H1 (cell line): Measurements from ENCODE around the gene NUP88. TPM values are rescaled to one million over a fixed set of nuclear protein-coding genes. Genes with fewer than 3 reads are reported as not detected.

Experiments
- CTCF ChIA-PET: fragments of 300-600 bp; sonication (Branson Sonifier 250); formaldehyde crosslinking; loops from one replicate; lab custom pipeline; 2021; ENCODE audit not compliant: partially characterized antibody; lab: Charles Lee
- POLR2A ChIA-PET: fragments of 300-600 bp; sonication (Branson Sonifier 250); formaldehyde crosslinking; loops from one replicate; lab custom pipeline; 2021; ENCODE audit warnings: inconsistent platforms; ENCODE audit not compliant: partially characterized antibody; lab: Charles Lee
- DNase-seq, 2 experiments: peaks; one replicate each; pipeline versions ENCODE4 v3.0.0 to v3.0.0-alpha.2; 2010 to 2022; ENCODE audit warnings: low spot score in 2 of 2, low read depth in 1 of 2, mixed read lengths in 1 of 2
- FAIRE-seq: peaks from 2 replicates; lab custom pipeline; 2011; peaks lifted over from hg19 to GRCh38; lab: Jason Lieb, UNC
- H2AFZ ChIP-seq: 2 replicates; pipeline ENCODE4 v1.8.1; 2012; ENCODE audit warnings: low read length, inconsistent platforms
- H2AK5ac ChIP-seq: 2 replicates; pipeline ENCODE4 v1.6.1; 2013; ENCODE audit warnings: low read depth, low read length
- H2BK120ac ChIP-seq: replicated peaks from 2 replicates; pipeline ENCODE3; 2013; ENCODE audit warnings: low read depth, low read length, inconsistent platforms
- H2BK12ac ChIP-seq: 2 replicates; pipeline ENCODE4 v1.6.1; 2013; ENCODE audit warnings: low read depth, low read length
- H2BK15ac ChIP-seq: 2 replicates; pipeline ENCODE4 v1.6.1; 2013; ENCODE audit warnings: low read length
- H2BK20ac ChIP-seq: 2 replicates; pipeline ENCODE4 v1.6.1; 2013; ENCODE audit warnings: low read length
- H2BK5ac ChIP-seq: 2 replicates; pipeline ENCODE4 v1.6.1; 2013; ENCODE audit warnings: low read depth, low read length
- H3K14ac ChIP-seq: 2 replicates; pipeline ENCODE4 v1.6.1; 2013; ENCODE audit warnings: inconsistent platforms; ENCODE audit not compliant: insufficient read length
- H3K18ac ChIP-seq: 2 replicates; pipeline ENCODE4 v1.6.1; 2013; ENCODE audit warnings: low read length; ENCODE audit errors: extremely low read depth
- H3K23ac ChIP-seq: 2 replicates; pipeline ENCODE4 v1.6.1; 2013; ENCODE audit warnings: inconsistent platforms; ENCODE audit not compliant: insufficient read length
- H3K23me2 ChIP-seq: 2 replicates; pipeline ENCODE4 v1.6.1; 2013; ENCODE audit warnings: low read depth, low read length
- H3K27ac ChIP-seq: 2 replicates; pipeline ENCODE4 v1.6.1; 2011; ENCODE audit warnings: low read depth, low read length, inconsistent platforms
- H3K27me3 ChIP-seq, 4 experiments: replicated peaks in 1 of 4; 1 replicate in 1 of 4; 2 replicates in 3 of 4; pipeline versions ENCODE4 v1.6.1 to v1.8.1; 2011 to 2013; ENCODE audit warnings: low read length in 3 of 4, mild to moderate bottlenecking in 3 of 4, inconsistent platforms in 2 of 4, mixed read lengths in 2 of 4, moderate library complexity in 1 of 4; ENCODE audit not compliant: control insufficient read depth in 3 of 4, insufficient read depth in 3 of 4; ENCODE audit errors: extremely low read depth in 1 of 4
- H3K36me3 ChIP-seq, 4 experiments: 2 replicates each; pipeline versions ENCODE4 v1.6.1 to v1.8.1; 2011 to 2013; ENCODE audit warnings: mild to moderate bottlenecking in 4 of 4, low read length in 3 of 4, moderate library complexity in 2 of 4, control low read depth in 1 of 4, inconsistent platforms in 1 of 4; ENCODE audit not compliant: insufficient read depth in 4 of 4, control insufficient read depth in 2 of 4
- H3K4ac ChIP-seq: replicated peaks from 2 replicates; pipeline ENCODE3; 2013; ENCODE audit warnings: low read length, low read depth, mixed read lengths, inconsistent platforms; ENCODE audit not compliant: insufficient read length
- H3K4me1 ChIP-seq, 4 experiments: replicated peaks in 1 of 4; 1 replicate in 1 of 4; 2 replicates in 3 of 4; pipeline versions ENCODE4 v1.6.1 to v1.8.1; 2011 to 2013; ENCODE audit warnings: low read length in 3 of 4, inconsistent platforms in 2 of 4, mixed read lengths in 1 of 4; ENCODE audit not compliant: insufficient read depth in 4 of 4, control insufficient read depth in 3 of 4
- H3K4me2 ChIP-seq, 2 experiments: 2 replicates each; pipeline versions ENCODE4 v1.6.1 to v1.8.1; 2011 to 2013; ENCODE audit warnings: low read depth in 2 of 2, low read length in 2 of 2, control low read depth in 1 of 2, inconsistent platforms in 1 of 2, mild to moderate bottlenecking in 1 of 2; ENCODE audit not compliant: insufficient read depth in 1 of 2
- H3K4me3 ChIP-seq, 4 experiments: fragments of 200-600, 300-600 bp in 1 of 4; sonication (generic), shearing (Covaris generic), sonication (Bioruptor Twin) in 1 of 4; 2 replicates each; pipeline versions ENCODE4 v1.5.1 to v1.8.1; 2011 to 2016; ENCODE audit warnings: low read length in 4 of 4, low read depth in 3 of 4, control low read depth in 2 of 4, inconsistent platforms in 2 of 4, mild to moderate bottlenecking in 2 of 4, mixed read lengths in 1 of 4, moderate library complexity in 1 of 4; ENCODE audit not compliant: insufficient read depth in 2 of 4; ENCODE audit errors: extremely low read depth in 1 of 4
- H3K56ac ChIP-seq: replicated peaks from 2 replicates; pipeline ENCODE3; 2013; ENCODE audit warnings: low read depth, mild to moderate bottlenecking, mixed read lengths, low read length, inconsistent platforms; ENCODE audit not compliant: insufficient read length
- H3K79me1 ChIP-seq: 2 replicates; pipeline ENCODE4 v1.6.1; 2013; ENCODE audit warnings: low read depth, low read length, control low read depth
- H3K79me2 ChIP-seq, 2 experiments: 2 replicates each; pipeline versions ENCODE4 v1.6.1 to v1.8.1; 2012 to 2013; ENCODE audit warnings: low read length in 2 of 2, mild to moderate bottlenecking in 2 of 2, inconsistent platforms in 1 of 2; ENCODE audit not compliant: insufficient read depth in 2 of 2, control insufficient read depth in 1 of 2
- H3K9ac ChIP-seq, 4 experiments: replicated peaks in 1 of 4; 1 replicate in 1 of 4; 2 replicates in 3 of 4; pipeline versions ENCODE4 v1.6.1 to v1.8.1; 2011 to 2013; ENCODE audit warnings: low read depth in 3 of 4, low read length in 3 of 4, control low read depth in 2 of 4, mild to moderate bottlenecking in 2 of 4, moderate library complexity in 2 of 4, inconsistent platforms in 1 of 4; ENCODE audit errors: extremely low read depth in 1 of 4
- H3K9me3 ChIP-seq, 2 experiments: 2 replicates each; pipeline versions ENCODE4 v1.6.1 to v1.8.1; 2012 to 2013; ENCODE audit warnings: mild to moderate bottlenecking in 2 of 2, moderate library complexity in 2 of 2, control low read depth in 1 of 2, inconsistent platforms in 1 of 2, low read depth in 1 of 2, low read length in 1 of 2, mixed read lengths in 1 of 2; ENCODE audit not compliant: insufficient read depth in 2 of 2
- H4K20me1 ChIP-seq, 2 experiments: replicated peaks in 1 of 2; 2 replicates each; pipeline versions ENCODE3 to v1.8.1; 2011 to 2013; ENCODE audit warnings: inconsistent platforms in 2 of 2, low read length in 2 of 2, mild to moderate bottlenecking in 1 of 2; ENCODE audit not compliant: insufficient read depth in 2 of 2, control insufficient read depth in 1 of 2
- H4K5ac ChIP-seq: 2 replicates; pipeline ENCODE4 v1.6.1; 2013; ENCODE audit warnings: low read length, low read depth, mixed read lengths, inconsistent platforms; ENCODE audit not compliant: insufficient read length
- H4K8ac ChIP-seq: 2 replicates; pipeline ENCODE4 v1.8.0; 2013; ENCODE audit warnings: mild to moderate bottlenecking, moderate library complexity, low read length, inconsistent platforms; ENCODE audit not compliant: insufficient read depth; ENCODE audit errors: extremely low read depth
- H4K91ac ChIP-seq: replicated peaks from 2 replicates; pipeline ENCODE3; 2013; ENCODE audit warnings: low read length, mixed read lengths, inconsistent platforms; ENCODE audit not compliant: insufficient read length
- E2F6 ChIP-seq: IDR thresholded peaks from 2 replicates; pipeline ENCODE4 v1.6.1; 2012; ENCODE audit warnings: inconsistent platforms
- KDM5A ChIP-seq: fragments of 200-600 bp; IDR thresholded peaks from 2 replicates; pipeline ENCODE4 v1.7.1; 2012; ENCODE audit warnings: mild to moderate bottlenecking, low read length, inconsistent platforms, mixed read lengths
- PHF8 ChIP-seq: fragments of 200-600 bp; sonication (generic); conservative IDR thresholded peaks from 2 replicates; pipeline ENCODE4 v1.7.1; 2012; ENCODE audit warnings: low read depth, mild to moderate bottlenecking, inconsistent platforms, low read length, moderate library complexity
- POLR2AphosphoS5 ChIP-seq: IDR thresholded peaks from 2 replicates; pipeline ENCODE4 v1.6.1; 2011; ENCODE audit warnings: low read depth, low read length
- SIRT6 ChIP-seq: IDR thresholded peaks from one replicate; pipeline ENCODE4 v1.7.1; 2012; ENCODE audit warnings: low read length, inconsistent platforms
- SP1 ChIP-seq: IDR thresholded peaks from 2 replicates; pipeline ENCODE4 v1.6.1; 2011; ENCODE audit warnings: low read depth, low read length
- USF2 ChIP-seq: IDR thresholded peaks from 2 replicates; pipeline ENCODE4 v1.6.1; 2011; ENCODE audit warnings: low read length, improper control_type of control experiment
- WGBS, 2 experiments: shearing (Covaris generic) in 1 of 2; methylation state at CpG; one replicate each; pipeline versions ENCODE4 v1.1.6 to v1.1.7; 2013 to 2015; ENCODE audit warnings: low lambda C conversion rate in 2 of 2, mixed read lengths in 2 of 2, inconsistent platforms in 1 of 2, low coverage in 1 of 2, missing lambda C conversion rate in 1 of 2; ENCODE audit not compliant: insufficient replicate concordance in 2 of 2, insufficient coverage in 1 of 2, insufficient read length in 1 of 2; ENCODE audit errors: extremely low coverage in 1 of 2, missing lambda C conversion rate in 1 of 2; 5-methylcytosine and 5-hydroxymethylcytosine counted together
- long read RNA-seq, 2 experiments: library from RNA in 1 of 2; library from capped mRNA in 1 of 2; stranded (forward); transcript quantifications; one replicate each; pipeline ENCODE4 v2.0.0, GENCODE V29; 2021; ENCODE audit warnings: inconsistent platforms in 1 of 2
- polyA minus RNA-seq, 3 experiments: library from RNA; depleted of rRNA, polyadenylated mRNA; stranded (reverse); fragments of >200 nt; gene quantifications; 1 replicate in 2 of 3; 2 replicates in 1 of 3; pipeline ENCODE4 v1.2.3, GENCODE V29; 2011
- polyA plus RNA-seq, 7 experiments: library from polyadenylated mRNA; depleted of rRNA in 3 of 7; stranded (reverse) in 5 of 7; unstranded in 2 of 7; fragments of >200 nt in 5 of 7; fragments of 200-250 nt in 2 of 7; gene quantifications; 1 replicate in 5 of 7; 2 replicates in 1 of 7; 4 replicates in 1 of 7; pipeline versions ENCODE4 v1.2.1 to v1.2.3, GENCODE V29; 2011 to 2013; ENCODE audit warnings: missing spikeins in 2 of 7, mixed read lengths in 2 of 7
- total RNA-seq: library from RNA; stranded (reverse); fragmentation: NEBNext Ultra II Directional; extraction: Animal tissue kit (Norgen Biotek cat#: 25700); gene quantifications from 2 replicates; pipeline ENCODE4 v1.2.1, GENCODE V29; 2021

The NUP88 gene
- total RNA-seq, result 102 and 105 TPM in 2 replicates
- polyA plus RNA-seq (2011; rRNA removed), result 69.0 and 77.4 TPM in 2 replicates
- 102 TPM for polyA plus RNA-seq (2011; cell fraction: cytosol; rRNA removed)
- 57.2 TPM for polyA plus RNA-seq (2011; cell fraction: nucleus; rRNA removed)
- 97.9 to 138 TPM (median 113 TPM) in 4 replicates for polyA plus RNA-seq (2012, experiment 1 of 2)
- polyA plus RNA-seq (2012, experiment 2 of 2), result 8.1 TPM
- polyA plus RNA-seq (2013, experiment 1 of 2), result 83.9 TPM
- polyA plus RNA-seq (2013, experiment 2 of 2), result 95.2 TPM
- polyA minus RNA-seq (2011; rRNA and poly(A)+ RNA removed), result 164 and 193 TPM in 2 replicates
- polyA minus RNA-seq (2011; cell fraction: cytosol; rRNA and poly(A)+ RNA removed), result 82.6 TPM
- polyA minus RNA-seq (2011; cell fraction: nucleus; rRNA and poly(A)+ RNA removed), result 125 TPM
- long read RNA-seq, experiment 1, transcript NUP88-207 (17 exons, 2,916 nt), result major isoform, 20 of 63 reads
- long read RNA-seq, experiment 1, partial matches to known transcripts, result 18 of 63 reads
- long read RNA-seq, experiment 1, other reads (novel, unspliced or antisense), result 23 of 63 reads
- long read RNA-seq, experiment 2, transcript NUP88-207 (17 exons, 2,916 nt), result major isoform, 20 of 42 reads
- long read RNA-seq, experiment 2, partial matches to known transcripts, result 11 of 42 reads
- long read RNA-seq, experiment 2, other reads (novel, unspliced or antisense), result 8 of 42 reads

- H3K23ac ChIP-seq, result no peak within 1 kb of the TSS
- H2BK12ac ChIP-seq, result peak within 1 kb of the TSS; percentile 98
- peak within 1 kb of the TSS; percentile 97; the same call in 1 of the 2 replicates for H3K18ac ChIP-seq
- no peaks in the 10 kb centered on the region for H3K27me3 ChIP-seq
- H3K56ac ChIP-seq, result peak within 1 kb of the TSS; percentile 83
- WGBS, 2 experiments, result 1% methylated on average over 48 of the region's 49 CpGs; no CpG with 5 or more reads in 1 of the 2 experiments
- peak within 1 kb of the TSS; percentile 95 for H3K27ac ChIP-seq
- H2AFZ ChIP-seq, result peak within 1 kb of the TSS; percentile 100
- H4K5ac ChIP-seq, result peak within 1 kb of the TSS; percentile 84
- no peak within 1 kb of the TSS; the same call in 1 of the 2 replicates for H2BK15ac ChIP-seq
- peak; percentile 70 for FAIRE-seq
- H2BK120ac ChIP-seq, result peak within 1 kb of the TSS; percentile 58
- ChIA-PET POLR2A (interaction anchor here (0.7 to 11.3 kb wide), 21 partner anchors 8 to 84 kb away, joined by 3 to 225 read pairs (median 5); partner anchors contain the start of genes C1QBP, DERL2, DHX33 and MIS12), CTCF (interaction anchor here (1.8 kb wide), 1 partner anchor 12 kb away, joined by 7 read pairs; no protein-coding TSS in a partner anchor)
- H4K91ac ChIP-seq, result peak within 1 kb of the TSS; percentile 96
- peak within 1 kb of the TSS; percentile 27 for H3K4ac ChIP-seq
- no peak within 1 kb of the TSS for H2BK20ac ChIP-seq
- peaks cover 0 to 4% (median 2%) of the 10 kb centered on the region in 4 experiments; a peak in 3 of 7 replicates for H3K4me1 ChIP-seq
- H3K36me3 ChIP-seq, result peaks cover 17 to 59% (median 31%) of the 10 kb centered on the region in 4 experiments
- H2BK5ac ChIP-seq, result peak within 1 kb of the TSS; percentile 96
- peaks cover 9% of the 10 kb centered on the region; the same call in 1 of the 2 replicates for H3K79me1 ChIP-seq
- H4K8ac ChIP-seq, result peak within 1 kb of the TSS; percentile 99; the same call in 1 of the 2 replicates
- peak; percentile 91 to 93 for DNase-seq
- H2AK5ac ChIP-seq, result no peak within 1 kb of the TSS; the same call in 1 of the 2 replicates
- H3K9ac ChIP-seq, result peak within 1 kb of the TSS; percentile 92 to 99 (median 98)
- peak within 1 kb of the TSS; percentile 67 to 99 (median 97) for H3K4me3 ChIP-seq
- no peak within 1 kb of the TSS for H3K14ac ChIP-seq
- H3K4me2 ChIP-seq, result peak within 1 kb of the TSS; percentile 55 to 94
- peaks cover 4% of the 10 kb centered on the region in 2 experiments for H4K20me1 ChIP-seq
- H3K79me2 ChIP-seq, result peaks cover 23 to 72% of the 10 kb centered on the region in 2 experiments
- H3K9me3 ChIP-seq, result no peaks in the 10 kb centered on the region
- H3K23me2 ChIP-seq, result peaks cover 5% of the 10 kb centered on the region
- no peak for TF ChIP-seq SIRT6
- peak; percentile 88 for TF ChIP-seq POLR2AphosphoS5
- peak; percentile 97 for TF ChIP-seq PHF8
- TF ChIP-seq KDM5A, result peak; percentile 94
- TF ChIP-seq E2F6, result peak; percentile 63
- peak; percentile 74; the same call in 1 of the 2 replicates for TF ChIP-seq SP1
- no peak for TF ChIP-seq USF2
Observed at GRCh38 chr17:5419356-5419958, at the start of gene NUP88. Gene NUP88 (minus strand): TSS chr17:5419662. CDS start chr17:5419650, 12 bp downstream.
